Endothelial cell (in vitro differentiated cells): ENCODE measurements around the gene DFFA. TPM values are rescaled to one million over a fixed set of nuclear protein-coding genes. Genes with fewer than 3 reads are reported as not detected.
"Not testable (repeated sequence)": the region's sequence is repeated elsewhere in the genome, so short reads cannot be mapped to it uniquely, and the experiment has no call there.

Source experiments
- DNase-seq: peaks from one replicate; pipeline ENCODE4 v3.0.0; 2021; ENCODE audit warnings: low spot score
- H3K27ac Mint-ChIP-seq: one replicate; pipeline ENCODE4 v1.8.0; 2021; ENCODE audit warnings: mixed read lengths, inconsistent platforms; ENCODE audit not compliant: unreplicated experiment
- H3K27me3 Mint-ChIP-seq: one replicate; pipeline ENCODE4 v1.8.0; 2021; ENCODE audit warnings: mild to moderate bottlenecking, moderate library complexity, mixed read lengths, inconsistent platforms; ENCODE audit not compliant: unreplicated experiment
- H3K36me3 Mint-ChIP-seq: one replicate; pipeline ENCODE4 v1.8.0; 2021; ENCODE audit warnings: mild to moderate bottlenecking, low read depth, mixed read lengths, inconsistent platforms; ENCODE audit not compliant: unreplicated experiment
- H3K4me1 Mint-ChIP-seq: one replicate; pipeline ENCODE4 v1.8.0; 2021; ENCODE audit warnings: mild to moderate bottlenecking, mixed read lengths, inconsistent platforms; ENCODE audit not compliant: unreplicated experiment
- H3K4me3 Mint-ChIP-seq: one replicate; pipeline ENCODE4 v1.8.0; 2021; ENCODE audit warnings: mild to moderate bottlenecking, mixed read lengths, inconsistent platforms; ENCODE audit not compliant: unreplicated experiment
- H3K9me3 Mint-ChIP-seq: one replicate; pipeline ENCODE4 v1.8.0; 2021; ENCODE audit warnings: mixed read lengths, inconsistent platforms; ENCODE audit not compliant: unreplicated experiment
- total RNA-seq: library from RNA; stranded (reverse); fragmentation: NEBNext Ultra II Directional; extraction: Animal tissue kit (Norgen Biotek cat#: 25700); gene quantifications from one replicate; pipeline ENCODE4 v1.2.1, GENCODE V29; 2021; ENCODE audit not compliant: unreplicated experiment
- TF ChIP-seq, protein P1 (sequence below): fragments of 200-600 bp; sonication (generic); IDR thresholded peaks from one replicate; pipeline ENCODE4 v1.5.0; 2021; ENCODE audit warnings: antibody characterized with exemption; ENCODE audit not compliant: unreplicated experiment

DFFA gene
- total RNA-seq, 1 donor from 2014 or later: 77.1 TPM

DNA sequence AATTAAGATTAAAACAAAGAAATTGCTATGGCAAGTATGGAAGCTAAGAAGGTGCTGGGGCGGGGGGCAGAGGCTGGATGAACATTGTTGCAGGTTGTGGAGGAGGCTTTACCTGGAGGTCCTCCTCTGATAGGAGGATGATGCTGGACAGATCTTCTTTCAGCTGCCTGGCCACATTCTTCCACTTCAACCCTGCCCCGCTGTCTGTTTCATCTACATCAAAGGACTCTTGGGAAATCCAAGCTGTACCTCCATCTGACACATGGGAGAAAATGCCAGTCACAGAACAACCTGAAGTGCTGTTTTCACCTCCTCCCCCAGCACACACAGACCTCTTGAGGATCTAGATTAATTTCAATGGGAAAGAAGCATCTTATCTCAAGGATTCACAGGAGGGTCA lies 5.3 kb downstream of the DFFA start:
- TF ChIP-seq, protein P1, sequence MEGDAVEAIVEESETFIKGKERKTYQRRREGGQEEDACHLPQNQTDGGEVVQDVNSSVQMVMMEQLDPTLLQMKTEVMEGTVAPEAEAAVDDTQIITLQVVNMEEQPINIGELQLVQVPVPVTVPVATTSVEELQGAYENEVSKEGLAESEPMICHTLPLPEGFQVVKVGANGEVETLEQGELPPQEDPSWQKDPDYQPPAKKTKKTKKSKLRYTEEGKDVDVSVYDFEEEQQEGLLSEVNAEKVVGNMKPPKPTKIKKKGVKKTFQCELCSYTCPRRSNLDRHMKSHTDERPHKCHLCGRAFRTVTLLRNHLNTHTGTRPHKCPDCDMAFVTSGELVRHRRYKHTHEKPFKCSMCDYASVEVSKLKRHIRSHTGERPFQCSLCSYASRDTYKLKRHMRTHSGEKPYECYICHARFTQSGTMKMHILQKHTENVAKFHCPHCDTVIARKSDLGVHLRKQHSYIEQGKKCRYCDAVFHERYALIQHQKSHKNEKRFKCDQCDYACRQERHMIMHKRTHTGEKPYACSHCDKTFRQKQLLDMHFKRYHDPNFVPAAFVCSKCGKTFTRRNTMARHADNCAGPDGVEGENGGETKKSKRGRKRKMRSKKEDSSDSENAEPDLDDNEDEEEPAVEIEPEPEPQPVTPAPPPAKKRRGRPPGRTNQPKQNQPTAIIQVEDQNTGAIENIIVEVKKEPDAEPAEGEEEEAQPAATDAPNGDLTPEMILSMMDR: no peak
- H3K4me3 Mint-ChIP-seq: no peak overlapping the region
- H3K4me1 Mint-ChIP-seq: peaks cover 18% of the 10 kb centered on the region
- no peak for DNase-seq
- no peaks in the 10 kb centered on the region for H3K9me3 Mint-ChIP-seq
- H3K36me3 Mint-ChIP-seq: peaks cover 42% of the 10 kb centered on the region
- H3K27me3 Mint-ChIP-seq: no peaks in the 10 kb centered on the region
- no peak overlapping the region for H3K27ac Mint-ChIP-seq

GRCh38 chr1:10459184-10459583 lies 13.1 kb downstream of the DFFA start:
- Mint-ChIP-seq H3K9me3 (no peaks in the 10 kb centered on the region), H3K36me3 (peaks cover 29% of the 10 kb centered on the region), H3K27ac (peak overlapping the region; percentile 37), H3K27me3 (peaks cover 1% of the 10 kb centered on the region), H3K4me3 (no peak overlapping the region), H3K4me1 (peaks cover 32% of the 10 kb centered on the region)
- no peak for DNase-seq
- TF ChIP-seq, protein P1: no peak

DNA sequence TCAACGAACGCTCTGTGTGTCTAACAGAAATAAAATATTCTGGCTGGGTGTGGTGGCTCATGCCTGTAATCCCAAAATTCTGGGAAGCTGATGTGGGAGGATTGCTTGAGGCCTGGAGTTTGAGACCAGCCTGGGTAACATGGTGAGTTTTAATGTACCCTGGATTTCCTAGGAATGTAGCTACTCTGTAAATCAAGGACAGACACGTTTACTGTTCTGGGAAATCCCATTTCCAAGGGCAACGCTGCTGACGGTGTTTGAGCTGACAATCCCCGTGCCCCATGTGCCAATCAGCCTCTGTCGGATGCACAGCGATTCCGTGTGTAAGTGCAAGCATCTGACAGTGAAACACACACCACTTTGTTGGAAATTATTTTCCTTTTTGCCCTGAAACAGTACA lies 14.5 kb downstream of the DFFA start:
- DNase-seq: no peak
- peaks cover 20% of the 10 kb centered on the region for H3K36me3 Mint-ChIP-seq
- peaks cover 1% of the 10 kb centered on the region for H3K27me3 Mint-ChIP-seq
- TF ChIP-seq, protein P1: no peak
- no peaks in the 10 kb centered on the region for H3K9me3 Mint-ChIP-seq
- no peak overlapping the region for H3K4me3 Mint-ChIP-seq
- H3K27ac Mint-ChIP-seq: peak overlapping the region; percentile 67
- peaks cover 26% of the 10 kb centered on the region for H3K4me1 Mint-ChIP-seq

DNA sequence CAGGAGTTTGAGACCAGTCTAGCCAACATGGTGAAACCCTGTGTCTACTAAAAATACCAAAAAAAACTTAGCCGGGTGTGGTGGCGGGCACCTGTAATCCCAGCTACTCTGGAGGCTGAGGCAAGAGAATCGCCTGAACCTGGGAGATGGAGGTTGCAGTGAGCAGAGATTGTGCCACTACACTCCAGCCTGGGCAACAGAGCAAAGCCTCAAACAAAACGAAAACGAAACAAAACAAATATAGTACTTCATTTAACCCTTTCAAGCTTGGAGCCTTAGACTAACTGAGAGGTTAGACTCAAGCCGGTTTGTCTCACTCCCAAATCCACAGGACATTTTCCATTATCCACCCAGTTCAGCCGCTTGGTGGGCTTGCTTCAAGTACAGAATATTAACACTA lies 14.9 kb downstream of the DFFA start:
- Mint-ChIP-seq H3K4me1 (peaks cover 24% of the 10 kb centered on the region), H3K36me3 (peaks cover 15% of the 10 kb centered on the region), H3K27ac (peak overlapping the region; percentile 67)
- not testable (repeated sequence) for H3K27me3 Mint-ChIP-seq, DNase-seq, H3K4me3 Mint-ChIP-seq, H3K9me3 Mint-ChIP-seq

DNA sequence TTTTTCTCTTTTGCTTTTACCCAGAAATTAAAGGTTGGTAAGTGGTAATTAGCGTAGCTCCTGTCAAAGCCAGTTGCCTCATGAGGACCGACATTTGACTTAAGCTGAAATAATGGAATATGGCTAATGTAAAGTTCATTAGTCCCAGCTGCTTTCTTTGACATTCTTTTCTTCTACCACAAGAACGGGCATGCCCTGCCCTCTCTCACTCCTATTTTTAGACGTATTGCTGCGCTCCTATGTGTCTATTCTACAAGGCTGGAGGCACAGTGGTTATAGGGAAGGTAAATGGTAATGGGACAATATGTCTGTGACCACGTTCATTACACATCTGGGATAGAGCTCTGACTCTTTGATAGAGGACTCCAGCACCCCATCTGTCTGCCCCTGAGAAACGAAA lies 15.7 kb downstream of the DFFA start:
- Mint-ChIP-seq H3K27ac (no peak overlapping the region), H3K36me3 (peaks cover 11% of the 10 kb centered on the region), H3K4me1 (peaks cover 24% of the 10 kb centered on the region), H3K27me3 (peaks cover 1% of the 10 kb centered on the region), H3K4me3 (no peak overlapping the region), H3K9me3 (no peaks in the 10 kb centered on the region)
- DNase-seq: no peak
- TF ChIP-seq, protein P1: no peak

- Mint-ChIP-seq H3K36me3 (peaks cover 5% of the 10 kb centered on the region), H3K27ac (no peak overlapping the region), H3K27me3 (peaks cover 1% of the 10 kb centered on the region), H3K9me3 (no peaks in the 10 kb centered on the region), H3K4me3 (no peak overlapping the region), H3K4me1 (peaks cover 30% of the 10 kb centered on the region)
- TF ChIP-seq, protein P1: no peak
- DNase-seq: no peak
These were observed 16.3 kb downstream of the DFFA start for GRCh38 chr1:10456048-10456447.
